BE2C (cell line): ENCODE results near the gene TRMT2A.

Experiments used
- DNase-seq: peaks from one replicate; pipeline ENCODE4 v3.0.0-alpha.2; 2020
- H3K27me3 ChIP-seq: fragments of 250-450 bp; sonication (Bioruptor Pico); 2 replicates; pipeline ENCODE4 v1.5.1; 2020; ENCODE audit warnings: mild to moderate bottlenecking
- H3K36me3 ChIP-seq: fragments of 250-450 bp; sonication (Bioruptor Pico); 2 replicates; pipeline ENCODE4 v1.5.1; 2020; ENCODE audit warnings: mild to moderate bottlenecking
- H3K4me1 ChIP-seq: fragments of 250-450 bp; sonication (Bioruptor Pico); 2 replicates; pipeline ENCODE4 v1.5.1; 2020
- H3K4me3 ChIP-seq: 2 replicates; pipeline ENCODE4 v1.5.1; 2011; ENCODE audit warnings: low read depth, low read length
- H3K9me3 ChIP-seq: fragments of 250-450 bp; sonication (Bioruptor Pico); 2 replicates; pipeline ENCODE4 v1.5.1; 2020
- TF ChIP-seq, protein P1 (sequence below): IDR thresholded peaks from 2 replicates; pipeline ENCODE4 v1.5.1; 2012; ENCODE audit warnings: mild to moderate bottlenecking, low read depth, low read length

TRMT2A gene

DNA sequence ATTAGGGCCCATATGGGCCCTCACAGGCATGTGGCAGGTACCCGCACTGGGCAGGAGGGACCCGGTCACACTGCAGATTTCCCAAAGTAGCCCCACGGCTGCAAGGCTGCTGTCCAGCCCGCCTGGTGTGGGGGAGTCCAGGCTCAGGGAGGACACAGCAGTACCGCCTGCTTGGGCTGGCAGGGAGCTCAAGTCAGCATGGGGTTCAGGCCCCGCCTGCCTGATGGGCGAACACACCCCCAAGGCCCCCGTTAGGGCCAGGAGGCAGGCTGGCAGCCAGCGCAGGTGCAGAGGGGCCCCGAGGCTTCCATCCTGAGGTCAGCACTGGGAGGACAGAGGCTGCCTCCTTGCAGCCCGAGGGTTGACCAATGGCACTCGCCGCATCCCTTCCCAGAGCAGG lies 20.1 kb upstream of the TRMT2A start:
- H3K36me3 ChIP-seq: peaks cover 22% of the 10 kb centered on the region
- TF ChIP-seq, protein P1, sequence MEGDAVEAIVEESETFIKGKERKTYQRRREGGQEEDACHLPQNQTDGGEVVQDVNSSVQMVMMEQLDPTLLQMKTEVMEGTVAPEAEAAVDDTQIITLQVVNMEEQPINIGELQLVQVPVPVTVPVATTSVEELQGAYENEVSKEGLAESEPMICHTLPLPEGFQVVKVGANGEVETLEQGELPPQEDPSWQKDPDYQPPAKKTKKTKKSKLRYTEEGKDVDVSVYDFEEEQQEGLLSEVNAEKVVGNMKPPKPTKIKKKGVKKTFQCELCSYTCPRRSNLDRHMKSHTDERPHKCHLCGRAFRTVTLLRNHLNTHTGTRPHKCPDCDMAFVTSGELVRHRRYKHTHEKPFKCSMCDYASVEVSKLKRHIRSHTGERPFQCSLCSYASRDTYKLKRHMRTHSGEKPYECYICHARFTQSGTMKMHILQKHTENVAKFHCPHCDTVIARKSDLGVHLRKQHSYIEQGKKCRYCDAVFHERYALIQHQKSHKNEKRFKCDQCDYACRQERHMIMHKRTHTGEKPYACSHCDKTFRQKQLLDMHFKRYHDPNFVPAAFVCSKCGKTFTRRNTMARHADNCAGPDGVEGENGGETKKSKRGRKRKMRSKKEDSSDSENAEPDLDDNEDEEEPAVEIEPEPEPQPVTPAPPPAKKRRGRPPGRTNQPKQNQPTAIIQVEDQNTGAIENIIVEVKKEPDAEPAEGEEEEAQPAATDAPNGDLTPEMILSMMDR: no peak
- DNase-seq: no peak
- no peak overlapping the region for H3K4me3 ChIP-seq
- no peaks in the 10 kb centered on the region for H3K9me3 ChIP-seq
- no peaks in the 10 kb centered on the region for H3K27me3 ChIP-seq
- peaks cover 35% of the 10 kb centered on the region for H3K4me1 ChIP-seq

DNA sequence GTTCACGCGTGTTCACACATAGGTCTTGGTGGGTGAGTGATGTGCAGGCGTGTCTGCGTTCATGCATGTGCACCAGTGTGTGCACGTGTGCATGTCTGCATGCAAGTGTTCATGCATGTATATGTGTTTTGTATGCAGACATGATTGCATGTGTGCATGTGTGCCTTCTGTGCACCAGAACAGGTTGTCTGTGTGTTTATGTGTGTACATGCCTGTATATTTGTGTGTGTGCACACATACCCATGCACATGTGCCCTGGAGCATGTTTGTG lies 19.5 kb upstream of the TRMT2A start:
- no peak for DNase-seq
- H3K4me1 ChIP-seq: peaks cover 35% of the 10 kb centered on the region
- no peaks in the 10 kb centered on the region for H3K9me3 ChIP-seq
- TF ChIP-seq, protein P1: no peak
- H3K36me3 ChIP-seq: peaks cover 19% of the 10 kb centered on the region
- H3K27me3 ChIP-seq: no peaks in the 10 kb centered on the region
- no peak overlapping the region for H3K4me3 ChIP-seq

DNA sequence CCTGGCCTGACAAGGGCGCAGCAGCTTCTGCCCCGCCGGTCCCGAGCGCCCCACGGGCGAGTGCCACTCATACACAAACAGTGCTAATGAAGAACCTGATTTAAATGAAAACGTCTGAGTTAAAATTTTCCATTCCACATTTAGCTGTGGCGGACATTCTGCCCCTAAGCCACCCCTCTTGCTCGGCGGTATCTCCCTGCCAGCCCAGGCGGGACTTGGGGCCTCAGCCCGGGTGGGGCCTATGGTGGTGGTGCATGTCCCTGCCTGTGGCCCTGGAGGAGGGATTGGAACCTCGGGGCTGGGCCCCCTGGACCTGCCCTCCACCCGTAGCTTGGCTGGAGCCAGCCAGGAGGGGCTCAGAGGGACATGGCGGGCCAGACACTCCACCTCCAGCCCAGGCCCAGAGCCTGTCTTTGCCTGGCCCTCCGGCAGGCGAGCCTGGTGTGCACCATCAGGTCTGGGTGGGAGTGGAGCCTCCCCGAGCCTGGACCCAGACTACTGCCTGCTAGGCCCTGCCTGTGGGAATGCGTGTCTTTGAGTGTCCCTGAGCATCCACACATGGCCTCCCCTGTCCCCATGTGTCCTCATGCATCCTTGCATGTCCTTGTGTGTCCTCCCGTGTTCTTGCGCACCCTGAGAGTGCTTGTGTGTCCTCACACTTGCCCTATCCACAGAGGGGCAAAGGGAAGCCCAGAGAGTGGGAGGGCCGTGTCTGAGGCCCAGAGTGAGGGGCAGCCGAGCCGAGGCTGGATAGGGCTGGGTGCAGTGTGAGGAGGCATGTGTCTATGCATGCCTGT lies 19.0 kb upstream of the TRMT2A start:
- TF ChIP-seq, protein P1: no peak
- Histone ChIP-seq H3K27me3 (no peaks in the 10 kb centered on the region), H3K4me1 (peaks cover 35% of the 10 kb centered on the region), H3K4me3 (no peak overlapping the region), H3K9me3 (no peaks in the 10 kb centered on the region), H3K36me3 (peaks cover 14% of the 10 kb centered on the region)
- DNase-seq: no peak

DNA sequence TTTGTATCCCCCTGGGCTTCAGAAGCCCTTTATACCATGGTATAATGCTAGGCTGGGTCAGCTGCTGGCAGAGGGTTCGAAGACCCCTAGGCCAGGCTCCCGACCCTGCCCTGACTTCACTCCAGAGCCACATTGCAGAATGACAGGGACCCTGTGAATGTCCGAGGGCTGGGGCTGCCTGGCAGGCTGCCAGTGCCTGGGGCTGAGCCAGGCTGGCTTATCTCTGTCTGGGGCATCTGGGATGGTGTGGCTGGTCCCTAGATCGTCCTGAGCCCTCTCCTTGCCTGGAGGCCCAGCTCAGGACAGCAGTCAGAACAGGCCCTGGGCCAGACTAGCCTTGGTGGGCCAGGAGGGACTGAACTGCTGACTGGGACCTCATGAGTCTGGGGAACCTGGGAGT lies 18.2 kb upstream of the TRMT2A start:
- TF ChIP-seq, protein P1: no peak
- H3K4me3 ChIP-seq: no peak overlapping the region
- peaks cover 35% of the 10 kb centered on the region for H3K4me1 ChIP-seq
- DNase-seq: peak; percentile 87
- peaks cover 10% of the 10 kb centered on the region for H3K36me3 ChIP-seq
- H3K27me3 ChIP-seq: no peaks in the 10 kb centered on the region
- no peaks in the 10 kb centered on the region for H3K9me3 ChIP-seq

DNA sequence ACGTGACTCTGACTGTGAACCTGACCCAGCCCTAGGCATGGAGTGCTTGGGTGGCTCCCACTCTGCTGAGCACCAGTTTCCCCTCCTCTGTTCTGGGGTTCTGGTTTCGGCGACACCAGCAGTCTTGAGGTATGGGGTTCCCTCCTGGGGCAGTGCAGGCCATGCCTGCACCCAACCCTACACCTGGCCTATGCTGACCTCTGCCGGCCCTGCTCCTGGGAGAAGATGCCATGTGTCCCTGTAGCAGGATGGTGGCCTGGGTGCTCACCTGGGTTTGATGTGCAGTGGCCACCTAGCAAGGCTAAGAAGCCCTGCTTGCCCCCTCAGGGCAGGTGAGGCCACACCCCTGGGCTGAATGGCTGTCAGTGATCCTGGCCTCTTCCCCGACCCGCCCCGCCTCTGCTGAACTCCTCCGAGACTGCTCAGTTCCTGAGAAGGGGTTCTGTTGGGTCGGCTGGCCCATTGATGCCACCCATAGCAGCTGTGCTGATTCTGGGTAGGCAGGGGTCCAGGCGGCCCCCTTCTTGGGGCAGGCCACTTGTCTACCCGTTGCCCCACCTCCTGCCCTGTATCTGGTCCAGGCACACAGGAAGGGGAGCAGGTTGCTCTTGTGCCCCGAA lies 17.0 kb upstream of the TRMT2A start:
- H3K36me3 ChIP-seq: peaks cover under 1% of the 10 kb centered on the region
- H3K9me3 ChIP-seq: no peaks in the 10 kb centered on the region
- H3K27me3 ChIP-seq: no peaks in the 10 kb centered on the region
- peaks cover 39% of the 10 kb centered on the region for H3K4me1 ChIP-seq
- no peak overlapping the region for H3K4me3 ChIP-seq
- DNase-seq: no peak
- TF ChIP-seq, protein P1: no peak

DNA sequence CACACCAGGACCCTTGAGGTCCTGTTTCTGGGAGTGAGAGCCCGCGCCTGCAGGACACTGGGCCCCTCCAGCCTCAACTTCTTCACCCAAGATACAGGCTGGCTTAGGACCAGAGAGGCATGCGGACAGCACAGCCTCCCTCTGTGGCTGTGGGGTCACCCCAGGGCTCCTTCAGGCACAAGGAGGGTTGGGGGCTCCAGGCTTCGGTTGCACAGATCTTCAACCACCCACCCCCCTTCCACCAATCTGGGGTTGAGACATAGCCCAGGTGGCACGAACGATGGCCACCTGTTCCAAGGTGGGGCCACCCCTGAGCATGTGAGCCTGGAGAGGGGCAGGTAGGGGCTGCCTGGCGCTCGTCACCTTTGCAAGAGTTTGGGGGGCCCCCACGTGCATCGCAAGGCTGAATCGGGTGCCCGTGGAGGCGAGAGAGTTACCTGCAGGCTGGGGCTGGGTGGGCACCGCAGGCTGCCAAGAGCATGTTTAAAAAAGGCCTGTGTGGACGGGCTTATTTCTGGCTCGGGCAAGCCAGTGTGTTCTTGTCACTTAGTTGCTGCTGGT lies 15.7 kb upstream of the TRMT2A start:
- no peak for DNase-seq
- Histone ChIP-seq H3K36me3 (peaks cover 1% of the 10 kb centered on the region), H3K9me3 (no peaks in the 10 kb centered on the region), H3K27me3 (no peaks in the 10 kb centered on the region), H3K4me3 (peak overlapping the region; percentile 75), H3K4me1 (peaks cover 33% of the 10 kb centered on the region)
- TF ChIP-seq, protein P1: no peak
